Fibroblast of skin of left quadriceps (primary cell): ENCODE measurements around the gene TREML2.

Source experiments
- DNase-seq, 2 experiments: peaks; one replicate each; pipeline ENCODE4 v3.0.0-alpha.2; 2013; ENCODE audit warnings: low read depth in 2 of 2

The TREML2 gene

GRCh38 chr6:41177287-41177686 is 23.7 kb downstream of the TREML2 start:
- DNase-seq = no peak

- DNase-seq = no peak
Observed at GRCh38 chr6:41176189-41176588, 24.8 kb downstream of the TREML2 start.

- DNase-seq = no peak
Observed at GRCh38 chr6:41175084-41175483, 25.9 kb downstream of the TREML2 start.

GRCh38 chr6:41174610-41175009 is 26.3 kb downstream of the TREML2 start:
- no peak for DNase-seq

- DNase-seq = no peak
Observed at GRCh38 chr6:41171908-41172307, 29.0 kb downstream of the TREML2 start.

GRCh38 chr6:41170547-41171160 is 30.3 kb downstream of the TREML2 start:
- DNase-seq = no peak

GRCh38 chr6:41167173-41167963 is 33.6 kb downstream of the TREML2 start:
- DNase-seq = no peak

- DNase-seq = no peak
Observed at GRCh38 chr6:41164551-41165120, 36.3 kb downstream of the TREML2 start.

GRCh38 chr6:41163419-41163717 is 37.6 kb downstream of the TREML2 start:
- no peak for DNase-seq

GRCh38 chr6:41162687-41163418 is 38.1 kb downstream of the TREML2 start, which contains the start of gene TREM2:
Gene TREM2, minus strand, starts transcription at chr6:41163116. Its CDS starts 34 bp downstream, at chr6:41163082.
- DNase-seq = no peak

- DNase-seq = no peak
Observed at GRCh38 chr6:41161851-41162552, 38.9 kb downstream of the TREML2 start.

GRCh38 chr6:41161380-41161779 is 39.6 kb downstream of the TREML2 start:
- DNase-seq = no peak

- DNase-seq = no peak
Observed at GRCh38 chr6:41160933-41161332, 40.0 kb downstream of the TREML2 start.

GRCh38 chr6:41159415-41160082 is 41.4 kb downstream of the TREML2 start:
- no peak for DNase-seq

GRCh38 chr6:41157323-41157722 is 43.6 kb downstream of the TREML2 start:
- no peak for DNase-seq

- DNase-seq = no peak
Observed at GRCh38 chr6:41156771-41157170, 44.2 kb downstream of the TREML2 start.

GRCh38 chr6:41156001-41156400 is 44.9 kb downstream of the TREML2 start:
- no peak for DNase-seq

GRCh38 chr6:41155132-41155805 is 45.7 kb downstream of the TREML2 start:
- DNase-seq = no peak

- DNase-seq = no peak
Observed at GRCh38 chr6:41153992-41154625, 46.8 kb downstream of the TREML2 start, which contains the start of gene TREML1. Gene TREML1, minus strand, starts transcription at chr6:41154347. Its CDS starts 59 bp downstream, at chr6:41154288.

- no peak for DNase-seq
Observed at GRCh38 chr6:41153451-41153850, 47.5 kb downstream of the TREML2 start.
